ENCODE measurements around the gene TBC1D25.

Gene TBC1D25

GRCh38 chrX:48606091-48606490, 66.6 kb downstream of the TBC1D25 start:
- DNase-seq: no peak

- DNase-seq: no peak
Observed at GRCh38 chrX:48611703-48612102, 72.2 kb downstream of the TBC1D25 start.
